Muscle layer of colon (tissue), 2 donors: ENCODE data around the gene GNG11.

Experiments used
- H3K27ac ChIP-seq: one replicate; pipeline ENCODE4 v1.7.0; 2013; ENCODE audit warnings: low read depth, mild to moderate bottlenecking, low read length, moderate library complexity
- H3K27me3 ChIP-seq, 2 donors: one replicate each; pipeline ENCODE4 v1.7.0; 2013; ENCODE audit warnings: low read length in 2 of 2, mild to moderate bottlenecking in 2 of 2; ENCODE audit not compliant: insufficient read depth in 2 of 2, control insufficient read depth in 1 of 2
- H3K36me3 ChIP-seq: one replicate; pipeline ENCODE4 v1.7.0; 2013; ENCODE audit warnings: mild to moderate bottlenecking, low read length; ENCODE audit not compliant: insufficient read depth
- H3K4me1 ChIP-seq: one replicate; pipeline ENCODE4 v1.7.0; 2013; ENCODE audit warnings: mild to moderate bottlenecking, low read length; ENCODE audit not compliant: insufficient read depth
- H3K4me3 ChIP-seq, 2 donors: one replicate each; pipeline ENCODE4 v1.7.0; 2013; ENCODE audit warnings: low read length in 2 of 2, low read depth in 1 of 2, mild to moderate bottlenecking in 1 of 2, moderate library complexity in 1 of 2
- H3K9ac ChIP-seq: one replicate; pipeline ENCODE4 v1.7.0; 2013; ENCODE audit warnings: low read length
- H3K9me3 ChIP-seq: one replicate; pipeline ENCODE4 v1.7.0; 2013; ENCODE audit warnings: mild to moderate bottlenecking, low read length
- donor health status: abdominal sarcoma.
- donor health status: Adenocarcinoma of cecum.

GNG11 gene

GRCh38 chr7:93921607-93922566 is at the start of gene GNG11:
Gene GNG11, plus strand, starts transcription at chr7:93921735. Its CDS starts 403 bp downstream, at chr7:93922138.
- Histone ChIP-seq H3K27ac (peak within 1 kb of the TSS; percentile 70), H3K4me3 (peak within 1 kb of the TSS; percentile 28 to 95), H3K27me3 (no peaks in the 10 kb centered on the region), H3K9me3 (no peaks in the 10 kb centered on the region), H3K36me3 (peaks cover 9% of the 10 kb centered on the region), H3K4me1 (peaks cover 23% of the 10 kb centered on the region), H3K9ac (peak within 1 kb of the TSS; percentile 100)

DNA sequence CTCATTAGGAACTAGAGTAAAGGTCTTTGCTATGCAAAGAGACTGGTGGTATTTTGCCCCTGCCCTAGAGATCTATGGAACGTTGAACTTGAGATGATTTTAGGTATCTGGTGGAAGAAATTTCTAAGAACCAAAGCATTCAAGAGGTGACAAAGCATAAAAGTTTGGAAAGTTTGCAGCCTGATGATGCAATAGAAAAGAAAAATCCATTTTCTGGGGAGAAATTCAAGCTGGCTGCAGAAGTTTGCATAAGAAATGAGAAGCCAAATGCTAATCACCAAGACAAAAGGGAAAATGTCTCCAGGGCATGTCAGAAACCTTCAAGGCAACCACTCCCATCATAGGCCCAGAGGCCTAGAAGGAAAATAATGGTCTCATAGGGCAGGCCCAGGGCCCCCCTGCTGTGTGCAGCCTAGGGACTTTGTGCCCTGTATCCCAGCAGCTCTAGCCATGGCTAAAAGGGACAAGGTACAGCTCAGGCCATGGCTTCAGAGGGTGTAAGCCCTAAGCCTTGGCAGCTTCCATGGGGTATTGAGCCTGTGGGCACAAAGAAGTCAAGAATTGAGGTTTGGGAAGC is 47.4 kb upstream of the GNG11 start:
- H3K9me3 ChIP-seq = no peaks in the 10 kb centered on the region
- no peak overlapping the region for H3K9ac ChIP-seq
- no peaks in the 10 kb centered on the region for H3K27me3 ChIP-seq
- no peak overlapping the region for H3K27ac ChIP-seq
- H3K4me3 ChIP-seq = no peak overlapping the region
- H3K36me3 ChIP-seq = no peaks in the 10 kb centered on the region
- H3K4me1 ChIP-seq = no peaks in the 10 kb centered on the region

DNA sequence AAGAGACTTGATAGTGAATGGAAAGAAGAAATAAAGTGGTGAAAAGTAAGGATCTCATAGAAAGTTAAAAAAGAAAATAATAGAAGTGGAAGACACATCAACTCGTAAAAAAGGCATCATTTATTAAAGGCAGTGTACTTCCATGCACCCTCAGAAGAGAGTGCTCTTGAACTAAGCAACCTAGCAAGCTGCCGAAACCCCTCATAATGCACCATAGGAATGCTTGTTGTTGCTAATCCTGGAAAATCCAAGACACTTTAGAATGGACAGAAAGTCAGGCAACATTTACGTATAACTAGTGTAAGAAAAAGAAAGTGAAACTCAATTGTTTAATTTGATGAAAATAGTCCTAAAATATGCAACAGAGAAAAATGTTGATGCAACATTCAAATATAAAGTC is 43.8 kb upstream of the GNG11 start:
- Histone ChIP-seq H3K4me1 (no peaks in the 10 kb centered on the region), H3K27me3 (no peaks in the 10 kb centered on the region), H3K4me3 (no peak overlapping the region), H3K27ac (no peak overlapping the region), H3K9ac (no peak overlapping the region), H3K9me3 (no peaks in the 10 kb centered on the region), H3K36me3 (no peaks in the 10 kb centered on the region)

DNA sequence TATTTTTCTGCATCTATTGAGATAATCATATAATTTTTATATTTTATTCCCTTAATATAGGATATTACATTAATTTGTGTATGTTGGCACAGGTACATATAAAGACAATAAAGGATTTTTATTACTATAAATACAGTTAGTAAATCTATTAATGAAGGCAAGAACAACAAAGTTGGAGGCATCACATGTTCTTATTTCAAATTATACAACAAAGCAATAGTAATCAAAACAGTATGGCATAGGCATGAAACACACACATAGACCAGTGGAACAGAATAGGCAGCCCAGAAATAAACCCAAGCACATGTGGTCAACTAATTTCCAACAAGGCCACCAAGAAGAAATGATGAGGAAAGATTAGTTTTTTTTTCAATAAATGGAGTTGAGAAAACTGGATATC is 42.2 kb upstream of the GNG11 start:
- Histone ChIP-seq H3K27ac (no peak overlapping the region), H3K9ac (no peak overlapping the region), H3K9me3 (no peaks in the 10 kb centered on the region)

DNA sequence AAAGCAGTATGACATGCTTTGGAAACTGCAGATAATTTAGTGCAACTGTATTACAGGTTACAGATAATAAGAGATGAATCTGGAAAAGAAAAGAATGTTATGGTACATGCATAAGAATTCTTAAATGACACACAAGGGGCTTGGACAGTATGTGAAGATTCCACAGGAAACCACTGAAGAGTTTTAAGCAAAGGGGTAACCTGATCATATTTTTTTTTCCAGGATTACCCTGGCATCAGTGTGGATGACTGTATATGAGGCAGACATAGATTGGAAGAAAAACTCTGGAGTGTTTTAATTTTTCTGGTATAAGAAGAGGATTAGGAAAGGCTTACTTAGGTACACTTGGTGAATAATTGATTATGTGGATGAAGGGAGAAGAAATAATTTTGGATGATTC is 39.1 kb upstream of the GNG11 start:
- H3K27me3 ChIP-seq = no peaks in the 10 kb centered on the region
- no peak overlapping the region for H3K27ac ChIP-seq
- no peaks in the 10 kb centered on the region for H3K4me1 ChIP-seq
- no peaks in the 10 kb centered on the region for H3K36me3 ChIP-seq
- H3K4me3 ChIP-seq = no peak overlapping the region
- no peaks in the 10 kb centered on the region for H3K9me3 ChIP-seq
- H3K9ac ChIP-seq = no peak overlapping the region

More for the DNA sequence above, 42.2 kb upstream of the GNG11 start:
- Histone ChIP-seq H3K4me3 (no peak overlapping the region), H3K4me1 (no peaks in the 10 kb centered on the region), H3K27me3 (no peaks in the 10 kb centered on the region), H3K36me3 (no peaks in the 10 kb centered on the region)

- no peak overlapping the region for H3K9ac ChIP-seq
- H3K4me3 ChIP-seq = no peak overlapping the region
- no peak overlapping the region for H3K27ac ChIP-seq
- H3K27me3 ChIP-seq = no peaks in the 10 kb centered on the region
- H3K9me3 ChIP-seq = no peaks in the 10 kb centered on the region
- no peaks in the 10 kb centered on the region for H3K4me1 ChIP-seq
- H3K36me3 ChIP-seq = no peaks in the 10 kb centered on the region
Observed at GRCh38 chr7:93883078-93883916, 38.2 kb upstream of the GNG11 start.

GRCh38 chr7:93883917-93884345 is 37.6 kb upstream of the GNG11 start:
- Histone ChIP-seq H3K9ac (no peak overlapping the region), H3K27me3 (no peaks in the 10 kb centered on the region), H3K27ac (no peak overlapping the region), H3K9me3 (no peaks in the 10 kb centered on the region), H3K4me3 (no peak overlapping the region), H3K4me1 (no peaks in the 10 kb centered on the region), H3K36me3 (no peaks in the 10 kb centered on the region)

- no peak overlapping the region for H3K4me3 ChIP-seq
- H3K9ac ChIP-seq = no peak overlapping the region
- H3K27me3 ChIP-seq = no peaks in the 10 kb centered on the region
- no peaks in the 10 kb centered on the region for H3K4me1 ChIP-seq
- no peak overlapping the region for H3K27ac ChIP-seq
- H3K9me3 ChIP-seq = no peaks in the 10 kb centered on the region
- H3K36me3 ChIP-seq = no peaks in the 10 kb centered on the region
Observed at GRCh38 chr7:93884541-93884940, 37.0 kb upstream of the GNG11 start.

DNA sequence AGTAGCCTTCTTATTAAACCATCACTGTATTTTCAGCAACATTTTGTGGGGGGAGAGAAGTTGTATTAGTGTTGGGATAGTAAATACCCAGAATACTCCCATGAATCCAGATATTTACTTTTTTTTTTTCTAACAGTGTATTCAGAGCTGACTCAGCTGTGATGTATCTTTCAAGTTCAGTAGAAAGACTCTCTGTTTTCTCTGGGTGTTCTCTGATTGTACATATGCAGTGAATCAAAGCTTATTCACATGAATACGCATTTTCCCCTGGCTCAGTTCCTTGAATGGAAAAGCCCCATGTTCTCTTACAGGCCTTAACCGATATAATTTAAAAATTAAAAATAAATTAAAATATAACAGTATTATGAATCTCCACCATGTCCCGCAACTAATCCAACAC is 32.3 kb upstream of the GNG11 start:
- H3K27me3 ChIP-seq = peaks cover 0 to 7% of the 10 kb centered on the region in 2 donors
- no peak overlapping the region for H3K9ac ChIP-seq
- H3K9me3 ChIP-seq = no peaks in the 10 kb centered on the region
- H3K4me1 ChIP-seq = no peaks in the 10 kb centered on the region
- H3K27ac ChIP-seq = no peak overlapping the region
- no peaks in the 10 kb centered on the region for H3K36me3 ChIP-seq
- H3K4me3 ChIP-seq = no peak overlapping the region

DNA sequence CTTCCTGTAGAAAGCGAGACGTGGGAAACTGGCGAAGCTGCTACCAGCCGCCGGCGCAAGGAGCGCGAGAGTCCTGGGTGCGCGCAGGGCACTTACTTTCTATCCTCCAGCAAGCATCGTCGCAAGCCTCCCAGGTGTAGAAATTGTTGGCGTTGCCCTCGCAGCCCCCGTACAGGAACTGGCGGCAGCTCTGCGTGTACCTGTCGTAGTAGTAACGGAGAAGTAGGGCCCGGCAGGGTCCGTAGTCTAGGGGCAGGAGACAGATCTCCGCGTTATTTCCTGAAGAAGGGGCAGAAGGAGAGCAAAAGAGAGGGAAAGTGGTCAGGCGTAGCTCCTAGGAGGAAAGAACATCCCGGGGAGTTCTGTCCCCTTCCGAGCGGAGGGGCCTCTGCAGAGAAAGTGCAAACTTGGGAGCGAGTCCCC is 31.5 kb upstream of the GNG11 start:
- Histone ChIP-seq H3K4me3 (peak overlapping the region; percentile 52 to 71), H3K9me3 (no peaks in the 10 kb centered on the region), H3K36me3 (no peaks in the 10 kb centered on the region), H3K9ac (no peak overlapping the region), H3K27ac (no peak overlapping the region), H3K27me3 (peaks cover 0 to 7% of the 10 kb centered on the region in 2 donors), H3K4me1 (no peaks in the 10 kb centered on the region)

GRCh38 chr7:93890464-93891068 is 31.0 kb upstream of the GNG11 start, which contains the start of gene TFPI2:
Gene TFPI2, minus strand, starts transcription at chr7:93890753. Its CDS starts 75 bp downstream, at chr7:93890678.
- no peaks in the 10 kb centered on the region for H3K9me3 ChIP-seq
- peaks cover 0 to 7% of the 10 kb centered on the region in 2 donors for H3K27me3 ChIP-seq
- no peaks in the 10 kb centered on the region for H3K4me1 ChIP-seq
- no peak within 1 kb of the TSS for H3K27ac ChIP-seq
- H3K4me3 ChIP-seq = peak within 1 kb of the TSS; percentile 52 to 71
- no peak within 1 kb of the TSS for H3K9ac ChIP-seq
- no peaks in the 10 kb centered on the region for H3K36me3 ChIP-seq
